Measurements from ENCODE around the gene ZBTB3. TPM values are rescaled to one million over a fixed set of nuclear protein-coding genes. Genes with fewer than 3 reads are reported as not detected.
"Not testable (repeated sequence)": the region's sequence is repeated elsewhere in the genome, so short reads cannot be mapped to it uniquely, and the experiment has no call there.

The ZBTB3 gene
- total and polyA plus RNA-seq, 2 of the 8 experiments (the other 6 are each of a cell fraction or from before 2014, with no cell fraction given), result 30.2 to 76.9 TPM

DNA sequence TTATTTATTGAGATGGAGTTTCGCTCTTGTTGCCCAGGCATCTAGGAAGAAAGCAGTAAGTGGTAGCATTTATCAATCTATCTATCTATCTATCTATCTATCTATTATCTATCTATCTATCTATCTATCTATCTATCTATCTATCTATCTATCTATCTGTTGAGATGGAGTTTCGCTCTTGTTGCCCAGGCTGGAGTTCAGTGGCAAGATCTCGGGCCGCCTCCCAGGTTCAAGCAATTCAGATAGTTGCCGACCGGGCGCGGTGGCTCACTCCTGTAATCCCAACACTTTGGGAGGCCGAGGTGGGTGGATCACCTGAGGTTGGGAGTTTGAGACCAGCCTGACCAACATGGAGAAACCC, 6.9 kb upstream of the ZBTB3 start:
- H4K8ac ChIP-seq (ENCODE audit: extremely low read depth, insufficient read depth, low read length); H3K56ac ChIP-seq (replicated peaks; ENCODE audit: insufficient read length, low read depth, low read length); H3K23me2 ChIP-seq (ENCODE audit: low read depth, low read length); H3K9me3 ChIP-seq (ENCODE audit: insufficient read depth in 2 of 2, low read depth in 1 of 2, low read length in 1 of 2); H2AFZ ChIP-seq (ENCODE audit: low read length); H2BK5ac ChIP-seq (ENCODE audit: low read depth, low read length); H3K23ac ChIP-seq (ENCODE audit: insufficient read length); H2BK20ac ChIP-seq (ENCODE audit: low read length); H3K27me3 ChIP-seq (replicated peaks in 1 of 4; ENCODE audit: control insufficient read depth in 3 of 4, extremely low read depth in 1 of 4, insufficient read depth in 3 of 4, low read length in 3 of 4); H2BK120ac ChIP-seq (replicated peaks; ENCODE audit: low read depth, low read length); H3K79me1 ChIP-seq (ENCODE audit: low read depth, low read length); H3K4me1 ChIP-seq (replicated peaks in 1 of 4; ENCODE audit: control insufficient read depth in 3 of 4, insufficient read depth in 4 of 4, low read length in 3 of 4); H4K5ac ChIP-seq (ENCODE audit: insufficient read length, low read depth, low read length); H3K18ac ChIP-seq (ENCODE audit: extremely low read depth, low read length); H3K4ac ChIP-seq (replicated peaks; ENCODE audit: insufficient read length, low read depth, low read length); H4K20me1 ChIP-seq (replicated peaks in 1 of 2; ENCODE audit: control insufficient read depth in 1 of 2, insufficient read depth in 2 of 2, low read length in 2 of 2); DNase-seq (ENCODE audit: low read depth in 1 of 2, low spot score in 2 of 2); FAIRE-seq; H2BK15ac ChIP-seq (ENCODE audit: low read length); H2AK5ac ChIP-seq (ENCODE audit: low read depth, low read length); H4K91ac ChIP-seq (replicated peaks; ENCODE audit: insufficient read length, low read length); H3K14ac ChIP-seq (ENCODE audit: insufficient read length); H3K27ac ChIP-seq (ENCODE audit: low read depth, low read length); H2BK12ac ChIP-seq (ENCODE audit: low read depth, low read length); H3K9ac ChIP-seq (replicated peaks in 1 of 4; ENCODE audit: extremely low read depth in 1 of 4, low read depth in 3 of 4, low read length in 3 of 4): not testable (repeated sequence)
- WGBS, 2 experiments (ENCODE audit: extremely low coverage in 1 of 2, insufficient coverage in 1 of 2, insufficient read length in 1 of 2, insufficient replicate concordance in 2 of 2, low coverage in 1 of 2, low lambda C conversion rate in 2 of 2, missing lambda C conversion rate in 1 of 2), result 65% methylated on average over 9 of the region's 9 CpGs; no CpG with 5 or more reads in 1 of the 2 experiments
- peak overlapping the region in 1 of 4 experiments; percentile 83; a peak in 3 of 8 replicates for H3K4me3 ChIP-seq (ENCODE audit: extremely low read depth in 1 of 4, insufficient read depth in 2 of 4, low read depth in 3 of 4, low read length in 4 of 4)
- POLR2A ChIA-PET (ENCODE audit: partially characterized antibody), result interaction anchor here (0.6 to 11.5 kb wide), 17 partner anchors 8 to 279 kb away, joined by 3 to 145 read pairs (median 8); partner anchors contain the start of genes C11orf98, CSKMT, EEF1G and HNRNPUL2
- peaks cover 6 to 14% (median 7%) of the 10 kb centered on the region in 4 experiments; a peak in 7 of 8 replicates for H3K36me3 ChIP-seq (ENCODE audit: control insufficient read depth in 2 of 4, insufficient read depth in 4 of 4, low read length in 3 of 4)
- H3K4me2 ChIP-seq (ENCODE audit: insufficient read depth in 1 of 2, low read depth in 2 of 2, low read length in 2 of 2), result peak overlapping the region in 1 of 2 experiments; percentile 19; a peak in 1 of 4 replicates
- H3K79me2 ChIP-seq (ENCODE audit: control insufficient read depth in 1 of 2, insufficient read depth in 2 of 2, low read length in 2 of 2), result peaks cover 3 to 26% of the 10 kb centered on the region in 2 experiments
- CTCF ChIA-PET (ENCODE audit: partially characterized antibody), result interaction anchor here (0.6 to 2.3 kb wide), 4 partner anchors 8 to 27 kb away, joined by 4 to 11 read pairs (median 4); partner anchors contain the start of gene TAF6L
